WERI-Rb-1 (cell line): ENCODE results near the gene NPBWR2.

Experiments
- DNase-seq: peaks from one replicate; pipeline ENCODE4 v3.0.0-alpha.2; 2020
- H3K27ac ChIP-seq: fragments of 250-450 bp; sonication (Bioruptor Pico); 2 replicates; pipeline ENCODE4 v1.5.1; 2020; ENCODE audit warnings: mild to moderate bottlenecking, moderate library complexity
- H3K27me3 ChIP-seq: fragments of 250-450 bp; sonication (Bioruptor Pico); 2 replicates; pipeline ENCODE4 v1.5.1; 2021; ENCODE audit warnings: mild to moderate bottlenecking, low read depth, moderate library complexity; ENCODE audit not compliant: insufficient read depth, severe bottlenecking
- H3K36me3 ChIP-seq: fragments of 250-450 bp; sonication (Bioruptor Pico); 2 replicates; pipeline ENCODE4 v1.5.1; 2020; ENCODE audit warnings: mild to moderate bottlenecking, moderate library complexity
- H3K4me3 ChIP-seq: 2 replicates; pipeline ENCODE4 v1.5.1; 2011; ENCODE audit warnings: low read depth, mild to moderate bottlenecking, control low read depth, low read length
- H3K9me3 ChIP-seq: fragments of 250-450 bp; sonication (Bioruptor Pico); 2 replicates; pipeline ENCODE4 v1.5.1; 2021; ENCODE audit warnings: mild to moderate bottlenecking, moderate library complexity; ENCODE audit not compliant: severe bottlenecking
- CTCF ChIP-seq: IDR thresholded peaks from 2 replicates; pipeline ENCODE4 v1.5.1; 2011; ENCODE audit warnings: low read depth, mild to moderate bottlenecking, control low read depth, inconsistent platforms, low read length

The NPBWR2 gene

GRCh38 chr20:64112691-64113443 is 5.5 kb upstream of the NPBWR2 start:
- Histone ChIP-seq H3K9me3 (no peaks in the 10 kb centered on the region), H3K4me3 (no peak overlapping the region), H3K27ac (no peak overlapping the region), H3K36me3 (no peaks in the 10 kb centered on the region), H3K27me3 (no peaks in the 10 kb centered on the region)
- no peak for DNase-seq
- no peak for TF ChIP-seq CTCF

- H3K9me3 ChIP-seq = no peaks in the 10 kb centered on the region
- no peak for DNase-seq
- no peaks in the 10 kb centered on the region for H3K36me3 ChIP-seq
- H3K27ac ChIP-seq = 0 out of 2 replicates have a peak overlapping the region, but pooled peaks have one; percentile 27
- no peak for TF ChIP-seq CTCF
- H3K4me3 ChIP-seq = no peak overlapping the region
- no peaks in the 10 kb centered on the region for H3K27me3 ChIP-seq
Measured at GRCh38 chr20:64111841-64112641, 4.7 kb upstream of the NPBWR2 start.

- H3K27me3 ChIP-seq = no peaks in the 10 kb centered on the region
- H3K36me3 ChIP-seq = no peaks in the 10 kb centered on the region
- DNase-seq = no peak
- TF ChIP-seq CTCF = no peak
- H3K4me3 ChIP-seq = no peak overlapping the region
- no peak overlapping the region for H3K27ac ChIP-seq
- no peaks in the 10 kb centered on the region for H3K9me3 ChIP-seq
Measured at GRCh38 chr20:64110411-64111068, 3.2 kb upstream of the NPBWR2 start.

DNA sequence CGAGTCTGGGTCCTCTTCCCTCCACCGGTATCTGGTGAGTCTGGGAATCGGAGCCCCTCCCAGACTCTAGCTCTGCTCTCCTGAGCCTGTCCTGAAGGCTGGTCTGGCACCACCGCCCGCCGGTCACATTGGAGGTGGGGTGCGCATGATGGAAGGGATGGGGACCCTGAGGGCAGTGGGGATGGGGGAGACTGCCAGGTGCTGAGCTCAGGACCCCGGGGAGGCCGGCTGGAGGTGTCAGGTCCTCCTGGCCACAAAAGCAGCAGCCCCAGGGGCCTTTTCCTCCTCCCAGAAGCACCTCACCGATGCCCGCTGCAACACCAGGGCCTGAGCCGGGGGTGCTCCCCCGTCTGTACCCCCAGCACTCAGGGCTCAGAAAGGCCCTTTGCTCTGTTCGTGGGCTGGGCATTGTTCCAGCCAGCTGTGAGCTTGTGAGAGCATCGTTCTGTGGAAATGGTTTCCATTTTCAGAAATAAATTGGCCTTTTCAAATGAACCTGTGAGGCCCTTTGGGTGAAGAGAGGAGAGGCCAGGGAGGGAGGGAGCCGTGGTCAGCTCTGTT is 2.5 kb upstream of the NPBWR2 start:
- H3K27me3 ChIP-seq = no peaks in the 10 kb centered on the region
- no peak for DNase-seq

More for the DNA sequence above, 2.5 kb upstream of the NPBWR2 start:
- no peaks in the 10 kb centered on the region for H3K36me3 ChIP-seq
- H3K9me3 ChIP-seq = no peaks in the 10 kb centered on the region
- H3K4me3 ChIP-seq = no peak overlapping the region
- no peak for TF ChIP-seq CTCF
- no peak overlapping the region for H3K27ac ChIP-seq
